ENCODE results near the gene RGMA.

RGMA gene

GRCh38 chr15:93088981-93089726, at the start of gene RGMA:
RGMA (minus strand) TSS chr15:93089211; CDS start chr15:93088932, 279 bp downstream.
- FAIRE-seq = no peak

- FAIRE-seq = no peak
Measured at GRCh38 chr15:93136606-93137005, 47.6 kb upstream of the RGMA start.

- FAIRE-seq = no peak
Measured at GRCh38 chr15:93135997-93136397, 47.0 kb upstream of the RGMA start.

GRCh38 chr15:93135459-93135858, 46.4 kb upstream of the RGMA start:
- FAIRE-seq = no peak

- no peak for FAIRE-seq
Measured at GRCh38 chr15:93131485-93132095, 42.6 kb upstream of the RGMA start.

- no peak for FAIRE-seq
Measured at GRCh38 chr15:93129702-93130488, 40.9 kb upstream of the RGMA start.

GRCh38 chr15:93127286-93127685, 38.3 kb upstream of the RGMA start:
- no peak for FAIRE-seq

GRCh38 chr15:93126599-93126998, 37.6 kb upstream of the RGMA start:
- FAIRE-seq = no peak

- FAIRE-seq = no peak
Measured at GRCh38 chr15:93126148-93126547, 37.1 kb upstream of the RGMA start.

GRCh38 chr15:93124126-93124525, 35.1 kb upstream of the RGMA start:
- FAIRE-seq = no peak

- no peak for FAIRE-seq
Measured at GRCh38 chr15:93121973-93122910, 33.2 kb upstream of the RGMA start.

- FAIRE-seq = no peak
Measured at GRCh38 chr15:93121107-93121506, 32.1 kb upstream of the RGMA start.

- no peak for FAIRE-seq
Measured at GRCh38 chr15:93118904-93119303, 29.9 kb upstream of the RGMA start.

- no peak for FAIRE-seq
Measured at GRCh38 chr15:93111451-93111850, 22.4 kb upstream of the RGMA start.

GRCh38 chr15:93110502-93111040, 21.6 kb upstream of the RGMA start:
- no peak for FAIRE-seq

- FAIRE-seq = no peak
Measured at GRCh38 chr15:93109336-93110102, 20.5 kb upstream of the RGMA start.

GRCh38 chr15:93107646-93108045, 18.6 kb upstream of the RGMA start:
- FAIRE-seq = no peak

GRCh38 chr15:93105485-93105884, 16.5 kb upstream of the RGMA start:
- FAIRE-seq = no peak

GRCh38 chr15:93103823-93104222, 14.8 kb upstream of the RGMA start:
- no peak for FAIRE-seq

GRCh38 chr15:93102211-93102610, 13.2 kb upstream of the RGMA start:
- FAIRE-seq = no peak

- no peak for FAIRE-seq
Measured at GRCh38 chr15:93093765-93094164, 4.8 kb upstream of the RGMA start.
